HEK293T (cell line): ENCODE data around the gene POU4F1.
A peak's percentile ranks its signal among the peaks of the same experiment; 100 is the strongest.

ENCODE experiments used
- CTCF ChIA-PET: fragments of 350-600 bp; formaldehyde crosslinking; extraction: SDS; loops from one replicate; lab custom pipeline; 2021; ENCODE audit warnings: antibody characterized with exemption, inconsistent platforms; lab: Yijun Ruan, JAX
- POLR2A ChIA-PET: fragments of 350-600 bp; formaldehyde crosslinking; extraction: SDS; loops from one replicate; lab custom pipeline; 2020; ENCODE audit warnings: antibody characterized with exemption, inconsistent platforms; lab: Yijun Ruan, JAX
- DNase-seq: peaks from one replicate; pipeline ENCODE4 v3.0.0; 2012; ENCODE audit warnings: mixed read lengths; ENCODE audit errors: extremely low spot score
- ARNT ChIP-seq: fragments of 450-650 bp; IDR thresholded peaks from 2 replicates; pipeline ENCODE4 v1.6.1; 2017; ENCODE audit warnings: mild to moderate bottlenecking
- BHLHE40 ChIP-seq: fragments of 450-650 bp; IDR thresholded peaks from 2 replicates; pipeline ENCODE4 v1.6.1; 2016; ENCODE audit warnings: mild to moderate bottlenecking, moderate library complexity, borderline replicate concordance
- CTBP1 ChIP-seq: fragments of 450-650 bp; IDR thresholded peaks from 2 replicates; pipeline ENCODE4 v1.6.1; 2016; ENCODE audit warnings: borderline replicate concordance
- ELF4 ChIP-seq: fragments of 450-650 bp; IDR thresholded peaks from 2 replicates; pipeline ENCODE4 v1.6.1; 2017; ENCODE audit warnings: antibody characterized with exemption
- FOXA1 ChIP-seq: fragments of 450-650 bp; IDR thresholded peaks from 2 replicates; pipeline ENCODE4 v1.6.1; 2016; ENCODE audit warnings: mild to moderate bottlenecking
- FOXK2 ChIP-seq: fragments of 450-650 bp; IDR thresholded peaks from 2 replicates; pipeline ENCODE4 v1.6.1; 2016; ENCODE audit warnings: mild to moderate bottlenecking
- FOXM1 ChIP-seq: fragments of 450-650 bp; IDR thresholded peaks from 2 replicates; pipeline ENCODE4 v1.6.1; 2017; ENCODE audit warnings: mild to moderate bottlenecking, borderline replicate concordance
- HDGF ChIP-seq: fragments of 450-650 bp; IDR thresholded peaks from 2 replicates; pipeline ENCODE4 v1.6.1; 2017; ENCODE audit warnings: antibody characterized with exemption, borderline replicate concordance
- L3MBTL2 ChIP-seq: fragments of 450-650 bp; conservative IDR thresholded peaks from 2 replicates; pipeline ENCODE4 v1.6.1; 2016; ENCODE audit warnings: mild to moderate bottlenecking
- LEF1 ChIP-seq: fragments of 450-650 bp; IDR thresholded peaks from 2 replicates; pipeline ENCODE4 v1.6.1; 2017; ENCODE audit warnings: mild to moderate bottlenecking, borderline replicate concordance
- NFRKB ChIP-seq: fragments of 450-650 bp; IDR thresholded peaks from 2 replicates; pipeline ENCODE4 v1.6.1; 2016; ENCODE audit warnings: mild to moderate bottlenecking, moderate library complexity
- PKNOX1 ChIP-seq: fragments of 450-650 bp; IDR thresholded peaks from 2 replicates; pipeline ENCODE4 v1.6.1; 2016
- SP1 ChIP-seq: fragments of 450-650 bp; IDR thresholded peaks from 2 replicates; pipeline ENCODE4 v1.6.1; 2017
- SUZ12 ChIP-seq: fragments of 450-650 bp; IDR thresholded peaks from 2 replicates; pipeline ENCODE4 v1.6.1; 2016; ENCODE audit warnings: mild to moderate bottlenecking
- TARDBP ChIP-seq: fragments of 450-650 bp; IDR thresholded peaks from 2 replicates; pipeline ENCODE4 v1.6.1; 2016
- ZNF384 ChIP-seq: fragments of 450-650 bp; IDR thresholded peaks from 2 replicates; pipeline ENCODE4 v1.6.1; 2016

POU4F1 gene

GRCh38 chr13:78595495-78596398 is 7.6 kb downstream of the POU4F1 start:
- POLR2A ChIA-PET = interaction anchor here (1.1 kb wide), 1 partner anchor 62 kb away, joined by 3 read pairs; no protein-coding TSS in a partner anchor
- DNase-seq = no peak
- TF ChIP-seq LEF1 (no peak), PKNOX1 (no peak), HDGF (no peak), L3MBTL2 (no peak), FOXK2 (no peak), BHLHE40 (no peak), TARDBP (no peak), FOXA1 (no peak), SUZ12 (no peak), NFRKB (no peak), SP1 (no peak), FOXM1 (no peak), ARNT (no peak), ELF4 (no peak), CTBP1 (no peak), ZNF384 (no peak)
- CTCF ChIA-PET = no interaction called here

- TF ChIP-seq LEF1 (no peak), ARNT (no peak), FOXA1 (no peak), FOXM1 (no peak), TARDBP (no peak), SUZ12 (no peak), NFRKB (no peak), ZNF384 (no peak), FOXK2 (no peak), L3MBTL2 (no peak), CTBP1 (no peak), HDGF (no peak), BHLHE40 (no peak), ELF4 (no peak), PKNOX1 (no peak), SP1 (no peak)
- no peak for DNase-seq
- CTCF ChIA-PET = no interaction called here
- POLR2A ChIA-PET = interaction anchor here (1.0 kb wide), 1 partner anchor 9 kb away, joined by 5 read pairs; the partner anchor contains the start of gene POU4F1
Observed at GRCh38 chr13:78594456-78594975, 8.8 kb downstream of the POU4F1 start.

- DNase-seq = peak; percentile 71
- ChIA-PET POLR2A (interaction anchor here (1.0 kb wide), 1 partner anchor 9 kb away, joined by 5 read pairs; the partner anchor contains the start of gene POU4F1), CTCF (interaction anchor here (1.5 kb wide), 1 partner anchor 15 kb away, joined by 3 read pairs; no protein-coding TSS in a partner anchor)
- no peak for TF ChIP-seq LEF1
- TF ChIP-seq L3MBTL2 = peak; percentile 62
- TF ChIP-seq ZNF384 = no peak
- no peak for TF ChIP-seq SP1
- peak; percentile 41 for TF ChIP-seq PKNOX1
- no peak for TF ChIP-seq CTBP1
- TF ChIP-seq SUZ12 = no peak
- TF ChIP-seq BHLHE40 = no peak
Observed at GRCh38 chr13:78593652-78594455, 9.5 kb downstream of the POU4F1 start.

GRCh38 chr13:78593129-78593528 is 10.2 kb downstream of the POU4F1 start:
- CTCF ChIA-PET = interaction anchor here (1.5 kb wide), 1 partner anchor 15 kb away, joined by 3 read pairs; no protein-coding TSS in a partner anchor
- TF ChIP-seq L3MBTL2 = no peak
- TF ChIP-seq CTBP1 = no peak
- TF ChIP-seq FOXA1 = no peak
- TF ChIP-seq ZNF384 = no peak
- no peak for TF ChIP-seq HDGF
- no peak for TF ChIP-seq BHLHE40
- DNase-seq = no peak
- POLR2A ChIA-PET = interaction anchor here (1.4 kb wide), 1 partner anchor 10 kb away, joined by 6 read pairs; the partner anchor contains the start of gene POU4F1

GRCh38 chr13:78592584-78592983 is 10.8 kb downstream of the POU4F1 start:
- CTCF ChIA-PET = interaction anchor here (1.5 kb wide), 1 partner anchor 14 kb away, joined by 3 read pairs; no protein-coding TSS in a partner anchor
- DNase-seq = no peak
- TF ChIP-seq BHLHE40 (no peak), ELF4 (no peak), LEF1 (no peak), TARDBP (no peak), SP1 (no peak), ZNF384 (no peak), SUZ12 (no peak), ARNT (no peak), L3MBTL2 (no peak), HDGF (no peak), PKNOX1 (no peak), FOXM1 (no peak), FOXA1 (no peak), CTBP1 (no peak), NFRKB (no peak), FOXK2 (no peak)
- POLR2A ChIA-PET = interaction anchor here (1.4 kb wide), 1 partner anchor 11 kb away, joined by 6 read pairs; the partner anchor contains the start of gene POU4F1
